Common myeloid progenitor, CD34-positive (primary cell): ENCODE data around the gene FAU.

Experiments used
- CTCF ChIA-PET: fragments of 350-600 bp; sonication (Branson Sonifier 250); formaldehyde crosslinking; loops from one replicate; lab custom pipeline; 2021; ENCODE audit warnings: antibody characterized with exemption; lab: Charles Lee
- POLR2A ChIA-PET: fragments of 350-600 bp; sonication (Branson Sonifier 250); formaldehyde crosslinking; loops from one replicate; lab custom pipeline; 2021; ENCODE audit warnings: antibody characterized with exemption; lab: Charles Lee
- DNase-seq, 3 donors: peaks; one replicate each; pipeline versions ENCODE4 v3.0.0 to v3.0.0-alpha.2; 2013
- H3K27ac ChIP-seq, 2 experiments: 1 replicate in 1 of 2; 2 replicates in 1 of 2; pipeline ENCODE4 v1.7.0; 2013; ENCODE audit warnings: inconsistent platforms in 2 of 2, low read length in 2 of 2, mild to moderate bottlenecking in 2 of 2, low read depth in 1 of 2, moderate library complexity in 1 of 2; ENCODE audit not compliant: severe bottlenecking in 2 of 2, insufficient read depth in 1 of 2, poor library complexity in 1 of 2
- H3K27me3 ChIP-seq, 5 experiments: replicated peaks in 2 of 5; 1 replicate in 3 of 5; 2 replicates in 2 of 5; pipeline versions ENCODE4 v1.6.1 to v1.7.0; 2013; ENCODE audit warnings: low read length in 4 of 5, mild to moderate bottlenecking in 2 of 5, moderate library complexity in 2 of 5, inconsistent platforms in 1 of 5; ENCODE audit not compliant: insufficient read depth in 5 of 5, control insufficient read depth in 4 of 5
- H3K36me3 ChIP-seq, 4 experiments: 1 replicate in 2 of 4; 2 replicates in 2 of 4; pipeline versions ENCODE4 v1.6.1 to v1.7.0; 2013; ENCODE audit warnings: low read length in 3 of 4, control low read depth in 1 of 4, mild to moderate bottlenecking in 1 of 4; ENCODE audit not compliant: control insufficient read depth in 4 of 4, insufficient read depth in 4 of 4
- H3K4me1 ChIP-seq, 4 experiments: 1 replicate in 3 of 4; 2 replicates in 1 of 4; pipeline versions ENCODE4 v1.6.1 to v1.7.1; 2013; ENCODE audit warnings: low read length in 3 of 4, mild to moderate bottlenecking in 3 of 4, control low read depth in 1 of 4, inconsistent platforms in 1 of 4, moderate library complexity in 1 of 4; ENCODE audit not compliant: control insufficient read depth in 4 of 4, insufficient read depth in 4 of 4; ENCODE audit errors: control extremely low read depth in 1 of 4
- H3K4me3 ChIP-seq, 7 experiments: 1 replicate in 4 of 7; 2 replicates in 3 of 7; pipeline versions ENCODE4 v1.5.1 to v1.7.0; 2013; ENCODE audit warnings: mild to moderate bottlenecking in 7 of 7, low read length in 6 of 7, moderate library complexity in 6 of 7, inconsistent platforms in 2 of 7, low read depth in 2 of 7, control low read depth in 1 of 7; ENCODE audit not compliant: insufficient read depth in 4 of 7, control insufficient read depth in 1 of 7; ENCODE audit errors: extremely low read depth in 1 of 7
- H3K9me3 ChIP-seq, 5 experiments: 1 replicate in 4 of 5; 2 replicates in 1 of 5; pipeline versions ENCODE4 v1.6.1 to v1.7.1; 2013; ENCODE audit warnings: low read length in 4 of 5, mild to moderate bottlenecking in 2 of 5, inconsistent platforms in 1 of 5, low read depth in 1 of 5, moderate library complexity in 1 of 5; ENCODE audit not compliant: control insufficient read depth in 4 of 5, insufficient read depth in 2 of 5; ENCODE audit errors: control extremely low read depth in 1 of 5
- WGBS: methylation state at CpG from one replicate; pipeline ENCODE4 v1.1.5; 2013; ENCODE audit not compliant: insufficient coverage; 5-methylcytosine and 5-hydroxymethylcytosine counted together

FAU gene

GRCh38 chr11:65147352-65148075 lies 25.6 kb upstream of the FAU start:
- no CpG with 5 or more reads among the region's 2 CpGs for WGBS
- H3K36me3 ChIP-seq = no peaks in the 10 kb centered on the region
- H3K9me3 ChIP-seq = peaks cover 0 to 4% (median 2%) of the 10 kb centered on the region in 5 experiments
- no peaks in the 10 kb centered on the region for H3K27me3 ChIP-seq
- POLR2A ChIA-PET = interaction anchor here (0.8 to 3.9 kb wide), 2 partner anchors 12 to 33 kb away, joined by 3 to 26 read pairs; partner anchors contain the start of gene SYVN1
- no peak overlapping the region for H3K4me3 ChIP-seq
- no peak for DNase-seq
- CTCF ChIA-PET = interaction anchor here (0.7 to 5.4 kb wide), 8 partner anchors 12 to 56 kb away, joined by 3 to 55 read pairs (median 3); partner anchors contain the start of genes CAPN1, SPDYC and SYVN1
- H3K4me1 ChIP-seq = peaks cover 13 to 41% (median 38%) of the 10 kb centered on the region in 4 experiments
- no peak overlapping the region for H3K27ac ChIP-seq

- 97% methylated on average over 6 of the region's 7 CpGs for WGBS
- no peaks in the 10 kb centered on the region for H3K9me3 ChIP-seq
- H3K27ac ChIP-seq = no peak overlapping the region
- ChIA-PET POLR2A (no interaction called here), CTCF (interaction anchor here (1.5 kb wide), 1 partner anchor 27 kb away, joined by 4 read pairs; no protein-coding TSS in a partner anchor)
- no peak for DNase-seq
- H3K27me3 ChIP-seq = no peaks in the 10 kb centered on the region
- no peak overlapping the region for H3K4me3 ChIP-seq
- no peaks in the 10 kb centered on the region for H3K4me1 ChIP-seq
- no peaks in the 10 kb centered on the region for H3K36me3 ChIP-seq
Measured at GRCh38 chr11:65141896-65142494, 20.1 kb upstream of the FAU start.

GRCh38 chr11:65136515-65137096 lies 14.7 kb upstream of the FAU start:
- H3K4me3 ChIP-seq = no peak overlapping the region
- ChIA-PET POLR2A (interaction anchor here (2.8 to 3.5 kb wide), 3 partner anchors 12 to 33 kb away, joined by 22 to 26 read pairs (median 26); partner anchors contain the start of genes SPDYC and ZNHIT2), CTCF (interaction anchor here (0.6 to 5.6 kb wide), 11 partner anchors 11 to 61 kb away, joined by 3 to 55 read pairs (median 6); partner anchors contain the start of genes CAPN1, FAU, MRPL49 and SPDYC)
- peaks cover 8 to 40% (median 34%) of the 10 kb centered on the region in 4 experiments for H3K4me1 ChIP-seq
- H3K36me3 ChIP-seq = peaks cover 4 to 14% (median 6%) of the 10 kb centered on the region in 4 experiments
- H3K9me3 ChIP-seq = no peaks in the 10 kb centered on the region
- no peaks in the 10 kb centered on the region for H3K27me3 ChIP-seq
- peak overlapping the region in 1 of 2 experiments; percentile 5 for H3K27ac ChIP-seq
- 96% methylated on average over 15 of the region's 15 CpGs for WGBS
- DNase-seq = no peak

- H3K27me3 ChIP-seq = no peaks in the 10 kb centered on the region
- 74% methylated on average over 8 of the region's 11 CpGs for WGBS
- H3K4me1 ChIP-seq = peaks cover 8 to 40% (median 34%) of the 10 kb centered on the region in 4 experiments
- no peak for DNase-seq
- peak overlapping the region in 5 of 7 experiments; percentile 81 to 97 (median 92) for H3K4me3 ChIP-seq
- CTCF ChIA-PET = interaction anchor here (0.9 to 5.6 kb wide), 16 partner anchors 12 to 179 kb away, joined by 3 to 55 read pairs (median 6); partner anchors contain the start of genes CAPN1, CDC42EP2, FAU and MRPL49
- POLR2A ChIA-PET = interaction anchor here (1.0 to 4.8 kb wide), 11 partner anchors 8 to 45 kb away, joined by 3 to 44 read pairs (median 11); partner anchors contain the start of genes CAPN1, FAU, MRPL49 and SPDYC
- H3K36me3 ChIP-seq = peaks cover 11 to 23% (median 15%) of the 10 kb centered on the region in 4 experiments
- H3K27ac ChIP-seq = peak overlapping the region; percentile 100
- H3K9me3 ChIP-seq = no peaks in the 10 kb centered on the region
Measured at GRCh38 chr11:65135633-65136145, 13.8 kb upstream of the FAU start.

- peaks cover 11 to 28% (median 18%) of the 10 kb centered on the region in 4 experiments for H3K36me3 ChIP-seq
- ChIA-PET CTCF (interaction anchor here (0.9 to 5.6 kb wide), 16 partner anchors 11 to 180 kb away, joined by 3 to 55 read pairs (median 6); partner anchors contain the start of genes CAPN1, CDC42EP2, FAU and MRPL49), POLR2A (interaction anchor here (0.6 to 4.8 kb wide), 12 partner anchors 9 to 92 kb away, joined by 3 to 44 read pairs (median 9); partner anchors contain the start of genes CAPN1, FAU, MRPL49 and SPDYC)
- peaks cover 8 to 40% (median 34%) of the 10 kb centered on the region in 4 experiments for H3K4me1 ChIP-seq
- peak overlapping the region; percentile 100 for H3K27ac ChIP-seq
- WGBS = 3% methylated on average over 19 of the region's 24 CpGs
- no peaks in the 10 kb centered on the region for H3K27me3 ChIP-seq
- DNase-seq = peak; percentile 96 to 98 (median 98)
- H3K9me3 ChIP-seq = no peaks in the 10 kb centered on the region
- H3K4me3 ChIP-seq = peak overlapping the region; percentile 81 to 97 (median 89)
Measured at GRCh38 chr11:65134952-65135632, 13.2 kb upstream of the FAU start.
